Suppressor macrophage treated with lipopolysaccharide for 1 hour (primary cell): ENCODE results near the gene GIMAP2.
"Not testable (repeated sequence)": the region's sequence is repeated elsewhere in the genome, so short reads cannot be mapped to it uniquely, and the experiment has no call there.

Source experiments
- DNase-seq, 3 donors: peaks; one replicate each; pipeline ENCODE4 v3.0.0-alpha.2; 2020 to 2022

The GIMAP2 gene

DNA sequence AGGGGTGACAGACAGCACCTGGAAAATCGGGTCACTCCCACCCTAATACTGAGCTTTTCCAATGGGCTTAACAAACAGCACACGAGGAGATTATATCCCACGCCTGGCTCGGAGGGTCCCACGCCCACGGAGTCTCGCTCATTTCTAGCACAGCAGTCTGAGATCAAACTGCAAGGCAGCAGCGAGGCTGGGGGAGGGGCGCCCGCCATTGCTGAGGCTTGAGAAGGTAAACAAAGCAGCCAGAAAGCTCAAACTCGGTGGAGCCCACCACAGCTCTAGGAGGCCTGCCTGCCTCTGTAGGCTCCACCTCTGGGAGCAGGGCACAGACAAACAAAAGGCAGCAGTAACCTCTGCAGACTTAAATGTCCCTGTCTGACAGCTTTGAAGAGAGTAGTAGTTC, 6.9 kb upstream of the GIMAP2 start:
- not testable (repeated sequence) for DNase-seq

DNA sequence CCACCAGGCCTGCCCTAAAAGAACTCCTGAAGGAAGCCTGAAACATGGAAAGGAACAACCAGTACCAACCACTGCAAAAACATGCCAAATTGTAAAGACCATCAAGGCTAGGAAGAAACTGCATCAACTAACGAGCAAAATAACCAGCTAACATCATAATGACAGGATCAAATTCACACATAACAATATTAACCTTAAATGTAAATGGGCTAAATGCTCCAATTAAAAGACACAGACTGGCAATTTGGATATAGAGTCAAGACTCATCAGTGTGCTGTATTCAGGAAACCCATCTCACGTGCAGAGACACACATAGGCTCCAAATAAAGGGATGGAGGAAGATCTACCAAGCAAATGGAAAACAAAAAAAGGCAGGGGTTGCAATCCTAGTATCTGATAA, 5.1 kb upstream of the GIMAP2 start:
- not testable (repeated sequence) for DNase-seq

DNA sequence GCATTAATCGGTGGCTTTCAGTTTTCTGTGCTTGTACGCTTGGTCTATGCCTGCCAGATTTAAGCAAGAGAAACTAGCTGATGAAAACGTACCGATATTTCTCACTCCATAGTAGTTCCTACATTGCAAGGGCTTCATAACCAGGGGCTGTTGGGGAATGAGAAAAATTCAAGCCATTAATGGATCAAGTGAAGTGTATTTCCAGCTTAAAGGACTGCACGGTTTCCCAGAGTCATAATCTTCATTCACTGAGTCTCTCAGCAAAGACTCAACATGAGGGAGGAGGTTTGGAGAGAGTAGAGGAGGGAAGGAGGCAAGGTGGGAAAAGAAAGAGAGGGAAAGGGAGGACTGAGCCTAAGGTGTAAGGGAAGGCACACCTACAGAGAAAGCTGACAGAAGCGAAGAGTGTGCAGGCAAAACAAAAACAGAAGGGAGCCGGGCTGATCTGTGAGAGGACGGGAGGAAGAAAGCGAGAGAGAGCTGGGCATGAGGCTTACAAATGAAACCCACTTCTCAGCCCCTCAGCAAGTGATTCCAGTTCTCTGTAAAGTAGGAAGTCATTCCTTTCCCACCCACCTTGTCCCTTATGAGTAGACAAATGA, 625 bp downstream of the GIMAP2 start:
- DNase-seq, result peak; percentile 29 to 45 (median 32)

DNA sequence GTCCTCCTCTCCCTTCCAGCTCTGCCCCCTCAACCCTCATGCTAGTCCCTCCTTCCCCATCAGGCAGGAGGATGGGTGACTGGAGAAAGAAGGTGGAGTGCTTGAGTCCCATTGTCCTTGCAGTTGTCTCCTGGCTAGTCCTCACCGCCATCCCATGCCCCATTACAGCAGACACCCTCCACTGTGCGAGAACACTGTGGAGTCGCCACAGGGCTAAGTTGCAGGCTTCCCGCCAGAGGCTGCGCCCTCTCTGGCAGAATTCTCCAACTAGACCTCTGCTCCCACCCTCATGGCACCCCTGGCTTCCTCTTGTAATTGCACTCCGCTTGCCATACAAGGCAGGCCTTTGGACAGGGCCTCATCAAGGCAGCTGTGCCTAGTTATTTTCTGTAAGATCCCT, 3.1 kb downstream of the GIMAP2 start:
- no peak for DNase-seq

DNA sequence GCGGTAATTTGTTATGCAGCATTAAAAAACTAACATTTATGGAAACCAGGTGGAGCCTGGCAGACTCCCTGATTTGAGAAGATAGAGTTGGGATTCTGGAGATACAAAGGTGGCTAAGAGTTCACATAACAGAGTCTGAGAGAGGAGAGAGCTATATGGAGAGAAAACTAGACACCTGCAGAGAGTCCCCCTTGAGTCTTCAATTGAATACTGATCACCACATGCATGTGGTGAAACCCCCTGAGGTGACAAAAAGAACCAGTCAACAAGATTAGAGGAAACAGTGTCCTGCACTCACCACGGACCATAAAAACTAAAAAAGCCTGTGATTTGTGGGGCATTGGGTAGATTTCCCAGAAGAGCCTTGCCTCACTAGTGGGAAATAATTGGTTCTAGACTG, 10.1 kb downstream of the GIMAP2 start:
- DNase-seq, result no peak

DNA sequence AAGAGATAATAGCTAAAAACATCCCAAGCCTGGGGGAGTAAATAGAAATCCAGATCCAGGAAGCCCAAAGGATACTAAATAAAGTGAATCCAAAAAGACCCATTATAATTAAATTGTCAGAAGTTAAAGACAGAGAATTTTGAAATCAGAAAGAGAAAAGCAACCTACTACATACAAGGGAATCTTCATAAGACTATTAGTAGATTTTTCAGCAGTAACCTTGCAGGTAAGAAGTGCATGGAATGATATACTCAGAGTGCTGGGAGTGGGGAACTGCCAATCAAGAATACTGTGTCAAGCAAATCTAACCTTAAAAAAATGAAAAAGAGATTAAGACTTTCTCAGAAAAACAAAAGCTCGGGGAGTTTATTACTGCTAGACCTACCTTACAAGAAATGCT, 17.7 kb downstream of the GIMAP2 start:
- DNase-seq, result no peak

DNA sequence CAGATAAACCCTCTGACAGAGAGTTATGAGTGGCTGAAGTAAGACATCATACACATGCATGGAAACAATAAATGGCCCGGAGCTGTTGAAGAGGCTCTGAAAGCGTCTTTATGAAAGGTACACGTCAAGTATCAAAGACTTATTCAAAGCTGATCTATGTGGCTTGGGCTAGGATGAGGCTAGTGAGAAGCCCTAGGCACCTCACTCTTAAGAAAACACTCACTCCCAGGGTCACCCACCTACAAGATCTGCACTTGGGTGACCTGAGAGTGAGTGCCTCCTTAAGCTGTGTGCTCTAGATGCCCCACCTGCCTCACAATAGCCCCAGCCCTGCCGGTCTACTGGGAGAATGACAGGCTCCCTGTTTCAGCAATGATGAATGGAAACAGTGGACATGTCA, 29.8 kb downstream of the GIMAP2 start:
- peak in 1 of 3 donors; percentile 16 for DNase-seq

DNA sequence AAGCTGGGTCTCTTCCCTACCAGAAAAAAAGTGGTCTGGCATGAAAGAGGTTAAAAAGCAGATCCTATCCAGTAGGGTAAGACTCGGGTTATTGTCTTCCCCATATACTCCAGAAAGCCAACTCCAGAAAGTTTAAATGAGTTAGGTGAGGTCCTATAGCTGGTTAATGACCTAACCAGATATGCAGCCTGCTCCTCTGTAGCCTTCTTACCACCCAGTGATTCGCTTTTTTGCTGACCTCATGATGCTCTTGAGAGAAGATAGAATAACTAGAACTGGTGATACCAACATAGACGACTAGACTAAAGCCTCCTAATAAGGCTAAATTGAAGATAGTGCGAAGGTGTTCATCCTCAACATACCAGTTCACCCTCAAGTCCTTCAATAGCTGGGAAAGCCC, 30.2 kb downstream of the GIMAP2 start:
- peak in 2 of 3 donors; percentile 12 to 18 for DNase-seq

DNA sequence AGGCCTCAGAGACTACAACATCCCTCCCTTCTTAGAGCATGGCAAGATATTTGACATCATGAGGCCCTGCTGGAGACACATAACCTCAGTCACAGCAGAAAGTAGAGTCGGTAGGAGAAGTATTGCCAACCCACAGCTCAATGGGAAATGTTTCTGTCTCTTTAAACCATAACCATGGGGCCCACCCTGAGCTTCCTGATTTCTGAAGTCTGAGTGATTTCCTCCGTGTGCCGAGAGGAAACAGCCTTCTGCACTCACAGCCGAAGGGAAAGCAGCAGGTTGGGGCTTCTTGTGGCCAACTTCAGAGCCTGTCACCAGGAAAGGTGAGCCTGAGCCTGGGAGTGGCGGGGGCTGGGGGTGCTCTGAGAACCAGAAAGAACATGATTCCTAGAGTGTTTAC, 30.9 kb downstream of the GIMAP2 start, which contains the start of gene GIMAP1:
GIMAP1 (plus strand) TSS at position 246 of the 400 bp plus-strand sequence. CDS start 2,435 bp downstream, outside the sequence.
- DNase-seq, result peak; percentile 72 to 74 (median 73)

DNA sequence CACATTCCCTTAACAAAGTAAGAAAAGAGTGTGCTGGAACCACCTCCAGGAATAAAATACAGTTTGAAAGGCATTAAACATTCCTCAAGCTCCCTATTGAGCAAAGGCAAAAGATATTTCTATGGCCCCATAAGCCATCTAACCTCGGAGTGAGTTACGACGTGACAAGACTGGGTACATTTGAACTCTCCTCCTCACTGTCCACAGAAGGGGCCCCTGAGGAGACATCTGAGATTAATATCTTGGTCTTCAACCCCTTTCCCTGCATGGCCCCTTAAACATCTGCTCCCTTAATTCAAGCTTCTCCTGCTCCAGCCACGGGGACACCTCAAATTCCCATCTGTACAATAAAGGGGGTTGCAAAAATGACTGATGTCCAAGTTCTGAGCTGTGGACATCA, 31.4 kb downstream of the GIMAP2 start:
- DNase-seq, result peak in 1 of 3 donors; percentile 17

DNA sequence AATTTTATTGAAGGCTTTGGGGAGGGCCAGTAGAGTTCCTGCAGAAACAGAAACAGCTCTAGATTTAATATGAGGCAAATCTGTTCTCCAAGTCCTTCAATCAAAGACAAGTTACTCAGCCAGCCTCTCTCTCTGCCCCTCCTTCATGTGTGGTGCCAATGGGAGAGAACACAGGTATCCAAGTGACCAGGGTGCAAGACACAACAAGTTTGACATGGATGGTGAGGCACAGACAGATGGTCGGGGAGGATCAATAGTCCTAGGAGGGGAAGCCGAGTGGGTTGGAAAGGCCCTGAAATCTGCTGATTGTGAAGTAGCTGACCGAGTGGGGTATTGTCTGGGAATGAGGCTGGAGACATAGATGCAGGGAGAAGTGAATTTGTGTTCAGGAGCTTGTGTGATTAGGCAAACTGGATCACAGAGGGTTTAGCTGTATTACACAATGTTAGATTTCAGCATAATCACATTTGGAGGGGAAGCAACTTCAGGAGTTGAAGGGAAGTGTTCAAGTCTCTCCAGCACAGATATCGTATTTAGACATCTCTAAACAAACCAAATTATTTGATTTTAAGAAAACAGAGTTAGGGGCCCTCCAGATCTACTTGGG, 32.4 kb downstream of the GIMAP2 start:
- DNase-seq, result peak; percentile 35 to 69 (median 65)

DNA sequence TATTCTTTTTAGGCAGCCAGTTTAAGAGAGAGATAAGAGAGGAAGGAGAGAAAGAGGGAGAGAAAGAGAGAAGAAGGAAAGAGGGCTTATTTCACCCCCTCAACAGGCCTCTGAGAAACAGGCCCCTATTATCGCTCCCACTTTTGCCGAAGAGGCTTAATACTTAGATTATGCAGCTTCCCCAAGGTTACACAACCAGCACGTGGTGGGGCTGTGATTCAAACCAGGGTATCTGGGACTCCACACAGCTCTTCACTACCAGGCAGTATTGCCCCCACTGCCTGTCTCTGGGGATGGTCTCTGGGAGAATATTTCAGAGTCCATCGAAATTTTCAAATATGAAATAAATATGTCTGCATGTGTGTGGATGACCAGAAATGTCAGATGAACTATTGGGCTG, 33.9 kb downstream of the GIMAP2 start:
- peak; percentile 56 to 66 (median 56) for DNase-seq

DNA sequence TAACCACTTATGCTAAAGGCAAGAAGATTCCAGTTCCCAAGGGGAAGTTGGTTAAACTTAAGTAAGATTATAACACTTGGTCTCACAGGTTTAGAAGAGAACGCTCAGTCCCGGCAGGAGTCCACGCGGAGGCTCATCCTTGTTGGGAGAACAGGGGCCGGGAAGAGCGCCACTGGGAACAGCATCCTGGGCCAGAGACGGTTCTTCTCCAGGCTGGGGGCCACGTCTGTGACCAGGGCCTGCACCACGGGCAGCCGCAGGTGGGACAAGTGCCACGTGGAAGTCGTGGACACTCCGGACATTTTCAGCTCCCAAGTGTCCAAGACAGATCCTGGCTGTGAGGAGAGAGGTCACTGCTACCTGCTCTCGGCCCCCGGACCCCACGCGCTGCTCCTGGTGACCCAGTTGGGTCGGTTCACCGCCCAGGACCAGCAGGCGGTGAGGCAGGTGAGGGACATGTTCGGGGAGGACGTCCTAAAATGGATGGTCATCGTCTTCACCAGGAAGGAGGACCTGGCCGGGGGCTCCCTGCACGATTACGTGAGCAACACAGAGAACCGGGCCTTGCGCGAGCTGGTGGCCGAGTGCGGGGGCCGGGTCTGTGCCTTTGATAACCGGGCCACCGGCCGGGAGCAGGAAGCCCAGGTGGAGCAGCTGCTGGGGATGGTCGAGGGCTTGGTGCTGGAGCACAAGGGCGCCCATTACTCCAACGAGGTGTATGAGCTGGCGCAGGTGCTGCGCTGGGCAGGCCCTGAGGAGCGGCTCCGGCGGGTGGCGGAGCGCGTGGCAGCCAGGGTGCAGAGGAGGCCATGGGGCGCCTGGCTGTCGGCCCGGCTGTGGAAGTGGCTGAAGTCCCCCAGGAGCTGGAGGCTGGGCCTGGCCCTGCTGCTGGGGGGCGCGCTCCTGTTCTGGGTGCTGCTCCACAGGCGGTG, 34.7 kb downstream of the GIMAP2 start:
- no peak for DNase-seq

DNA sequence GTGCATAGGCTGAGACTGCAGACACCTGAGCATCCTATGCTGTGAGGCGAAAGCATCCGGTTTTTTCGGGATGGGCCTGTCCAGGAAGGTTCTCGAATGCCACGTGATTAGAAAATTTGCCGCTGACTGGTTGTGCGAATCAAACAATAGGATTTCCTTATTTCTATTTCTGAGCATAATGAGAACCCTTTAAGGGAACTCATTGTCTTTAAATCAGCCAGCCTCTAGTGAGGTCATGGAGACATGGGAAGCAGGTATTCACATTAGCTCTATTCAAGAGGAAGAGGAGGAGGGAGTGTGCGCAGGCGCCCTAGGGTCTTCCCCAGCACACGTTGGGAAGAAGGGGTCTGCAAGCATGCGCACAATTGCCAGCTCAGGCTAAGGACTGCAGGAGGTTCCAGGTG, 36.5 kb downstream of the GIMAP2 start:
- DNase-seq, result no peak

DNA sequence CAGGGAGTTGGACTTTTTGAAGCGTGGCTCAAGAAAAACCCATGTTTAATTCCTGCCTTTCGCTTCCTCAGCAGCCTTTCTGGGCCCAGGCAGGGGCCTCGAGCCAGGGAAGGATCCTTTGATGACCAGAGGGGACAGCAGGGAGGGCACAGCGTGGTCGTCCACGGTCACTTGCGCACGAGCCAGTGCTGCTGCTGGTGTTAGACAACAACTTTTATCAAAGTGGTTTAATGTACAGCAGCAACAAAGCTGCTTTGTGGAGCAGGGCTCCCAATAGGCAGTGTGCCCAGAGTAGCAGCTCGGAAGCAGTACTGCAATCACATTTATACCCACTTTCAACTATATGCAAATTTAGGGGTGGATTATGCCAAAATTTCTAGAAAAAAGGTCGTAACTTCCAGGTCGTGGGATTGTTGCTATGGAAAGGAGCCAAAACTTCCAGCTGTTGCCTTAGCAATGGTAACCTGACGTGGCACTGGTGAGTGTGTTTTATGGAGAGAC, 37.0 kb downstream of the GIMAP2 start:
- DNase-seq, result no peak

DNA sequence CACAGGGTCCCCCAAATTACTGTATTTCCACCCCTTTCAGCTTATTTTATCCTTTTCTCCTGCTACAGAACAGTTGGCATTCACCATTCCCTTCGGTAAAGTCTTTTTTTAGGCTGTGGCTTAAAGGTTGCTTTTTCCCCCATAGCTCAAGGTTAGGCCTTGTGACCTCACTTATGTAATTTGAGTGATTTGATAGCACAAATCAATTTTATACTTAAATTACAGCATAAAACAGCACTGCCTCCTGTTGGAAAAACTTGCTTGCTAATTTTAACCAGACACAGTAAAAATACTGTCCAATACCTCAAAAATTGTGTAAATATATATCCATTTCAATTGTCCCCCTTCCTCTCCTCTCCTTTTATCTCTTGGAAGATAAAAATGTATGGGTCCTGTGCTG, 38.0 kb downstream of the GIMAP2 start:
- no peak for DNase-seq

DNA sequence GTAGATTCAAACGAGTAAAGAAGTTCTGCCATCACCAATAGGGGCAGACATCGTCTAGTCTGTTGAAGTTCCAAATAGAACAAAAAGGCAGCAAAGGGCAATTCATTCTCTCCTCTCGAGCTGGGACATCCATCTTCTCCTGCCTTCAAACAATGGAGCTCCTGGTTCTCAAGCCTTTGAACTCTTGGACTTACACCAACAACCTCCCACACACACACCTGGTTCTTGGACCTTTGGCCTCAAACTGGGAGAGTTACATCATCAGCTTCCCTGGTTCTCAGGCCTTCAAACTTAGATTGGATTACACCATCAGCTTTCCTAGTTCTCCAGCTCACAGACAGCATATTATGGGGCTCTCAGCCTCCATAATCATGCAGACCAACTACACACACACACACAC, 41.9 kb downstream of the GIMAP2 start:
- no peak for DNase-seq

DNA sequence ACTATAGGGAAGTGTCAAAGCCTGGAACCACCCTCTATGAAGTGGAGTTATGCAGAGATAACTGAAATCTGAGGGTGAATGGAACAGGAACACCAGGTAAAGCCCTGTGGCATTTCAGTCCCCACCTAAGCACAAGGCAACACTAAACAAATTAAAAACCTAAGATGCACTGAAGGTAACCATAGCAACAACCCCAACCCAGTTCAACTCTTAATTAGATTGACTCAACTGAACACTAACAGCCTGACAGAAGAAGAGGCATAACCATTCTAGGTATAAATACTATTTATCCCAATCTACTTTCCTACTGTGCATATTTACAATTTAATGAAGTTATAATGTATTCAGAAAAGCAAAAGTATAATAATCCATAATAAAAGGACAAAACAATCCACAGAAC, 42.5 kb downstream of the GIMAP2 start:
- no peak for DNase-seq

DNA sequence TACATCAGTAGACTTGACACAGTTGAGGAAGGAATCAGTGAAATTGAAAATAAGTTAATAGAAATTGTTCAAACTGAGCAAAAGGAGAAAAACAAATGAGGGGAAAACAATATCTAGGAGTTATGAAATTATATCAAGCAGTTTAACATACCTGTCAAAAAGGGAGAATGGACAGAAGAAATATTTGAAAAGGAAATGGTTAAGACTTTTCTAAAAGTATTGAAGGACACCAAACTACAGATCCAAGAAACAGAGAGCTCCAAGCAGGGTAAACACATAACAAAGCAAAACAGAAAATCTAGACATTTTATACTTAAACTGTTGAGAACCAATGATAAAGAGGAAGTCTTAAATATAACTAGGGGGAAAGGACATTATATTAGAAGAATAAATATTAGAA, 43.1 kb downstream of the GIMAP2 start:
- no peak for DNase-seq

DNA sequence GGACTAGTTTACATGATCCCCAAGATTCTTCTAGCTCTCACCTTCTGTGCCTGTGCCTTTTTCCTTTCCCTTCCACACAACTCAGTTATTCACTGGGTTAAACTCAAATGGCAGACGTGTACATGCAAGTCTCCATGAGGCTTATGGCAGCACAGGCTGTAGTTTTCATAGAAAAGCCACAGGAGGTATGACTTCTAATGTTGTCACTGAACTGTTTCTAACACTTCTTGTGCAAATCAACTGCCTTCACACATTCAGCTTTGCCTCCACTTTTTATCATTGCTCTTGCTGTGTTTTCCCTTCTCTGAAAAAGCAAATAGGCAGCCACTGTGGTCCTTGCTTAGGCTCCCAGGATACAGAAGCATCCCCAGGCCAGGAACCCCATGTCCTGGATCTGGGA, 46.4 kb downstream of the GIMAP2 start:
- no peak for DNase-seq

DNA sequence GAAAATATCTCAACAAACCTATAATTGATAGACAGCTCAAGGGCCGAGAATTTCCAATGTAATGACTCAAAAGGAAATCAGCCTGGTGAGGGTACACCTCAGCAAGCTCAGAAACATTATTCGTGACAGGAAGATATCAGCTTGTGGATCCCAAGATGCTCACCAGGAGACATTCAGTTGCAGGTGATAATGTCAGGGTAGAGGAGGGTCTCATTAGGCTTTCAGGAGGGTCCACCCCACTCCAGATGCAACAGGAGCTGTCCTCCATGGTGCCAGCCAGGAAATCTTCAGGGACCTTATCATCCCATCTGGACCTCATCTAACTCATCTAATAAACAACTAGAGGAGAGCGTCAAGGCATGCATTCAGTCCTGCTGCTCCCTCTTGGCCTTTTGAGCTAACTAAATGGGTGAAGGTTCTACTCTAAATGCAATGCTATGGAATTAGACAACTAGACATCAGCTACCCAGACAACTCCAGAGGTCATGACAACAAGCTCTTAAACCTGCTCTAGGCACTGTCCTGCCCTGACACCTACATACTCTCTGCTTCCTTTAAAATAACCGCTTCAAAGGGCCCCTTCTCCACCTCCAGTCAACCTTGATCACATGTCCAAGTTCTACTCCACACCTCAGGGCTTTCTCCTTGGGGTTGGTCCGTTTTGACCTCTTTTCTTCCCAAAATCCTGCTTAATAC, 47.4 kb downstream of the GIMAP2 start:
- DNase-seq, result no peak

DNA sequence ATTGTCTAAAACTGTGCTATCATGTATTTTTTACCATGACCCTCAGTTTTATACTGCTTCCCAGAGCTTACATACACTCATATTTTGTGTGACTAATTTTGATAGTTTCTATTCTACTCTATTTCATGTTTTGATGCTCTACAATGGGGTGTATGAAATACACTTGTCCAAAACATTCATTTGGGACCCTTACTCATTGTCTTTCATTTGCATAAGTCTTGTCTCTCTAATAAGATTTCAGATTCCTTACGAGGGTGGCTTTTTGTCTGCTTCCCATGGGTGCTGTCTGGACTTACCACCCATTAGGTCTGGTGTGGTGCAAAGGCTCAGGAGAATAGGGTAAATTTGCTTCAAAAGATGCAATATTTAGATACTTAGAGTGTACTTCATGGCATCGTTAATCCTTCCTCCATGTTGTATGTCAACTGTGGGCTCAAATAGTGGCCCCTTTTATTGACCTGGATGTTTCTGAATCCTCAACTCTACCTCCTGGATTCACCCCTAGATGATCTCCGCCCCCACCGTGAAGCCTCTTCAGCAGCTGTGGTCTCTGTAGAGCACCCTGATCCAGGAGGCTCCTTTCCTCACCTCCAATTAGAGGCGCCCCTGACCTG, 48.1 kb downstream of the GIMAP2 start:
- DNase-seq, result no peak
